ENCODE results near the gene TSR1. TPM values are rescaled to one million over a fixed set of nuclear protein-coding genes. Genes with fewer than 3 reads are reported as not detected.

The TSR1 gene
- total and polyA plus RNA-seq, 9 of the 15 experiments (the other 6 are each of a cell fraction or from before 2014, with no cell fraction given) = 16.4 to 87.5 (median 55.2) TPM

- H3K27ac ChIP-seq (ENCODE audit: extremely low read depth, low read depth, low read length) = peak overlapping the region; percentile 81
- BruUV-seq (replicated peaks) = TSS peak; percentile 59
- peak; percentile 71 for TF ChIP-seq CHD1 (IDR thresholded peaks at IDR 0.05; ENCODE audit: low read length)
- TF ChIP-seq SIN3A (IDR thresholded peaks at IDR 0.05; ENCODE audit: borderline replicate concordance in 2 of 2, control insufficient read depth in 1 of 2, low read depth in 2 of 2, low read length in 2 of 2) = peak in 1 of 2 experiments; percentile 37; a peak in 1 of 4 replicates
- TF ChIP-seq GABPA (tag; conservative IDR thresholded peaks at IDR 0.05; ENCODE audit: low read depth) = 0 out of 2 replicates have a peak, but pooled peaks have one; percentile 79
- TF ChIP-seq TAF1 (IDR thresholded peaks at IDR 0.05; ENCODE audit: control insufficient read depth, extremely low read depth, insufficient read depth, low read length, severe bottlenecking) = no peak
- no peak for TF ChIP-seq ZNF431 (CRISPR knock-in tag; IDR thresholded peaks at IDR 0.05)
- WGBS (ENCODE audit: insufficient coverage, low coverage, missing lambda C conversion rate) = 0% methylated on average over 11 of the region's 17 CpGs
- H4K20me1 ChIP-seq (replicated peaks; ENCODE audit: control insufficient read depth, insufficient read depth, low read length) = no peaks in the 10 kb centered on the region
- peak overlapping the region; percentile 93 for H3K4me2 ChIP-seq (ENCODE audit: insufficient read depth, low read length)
- peaks cover 16 to 21% of the 10 kb centered on the region in 2 experiments; a peak in 4 of 5 replicates for H3K4me1 ChIP-seq (replicated peaks in 1 of 2; ENCODE audit: control insufficient read depth in 2 of 2, insufficient read depth in 2 of 2, low read length in 2 of 2)
- POLR2A ChIA-PET = interaction anchor here (0.6 to 2.0 kb wide), 10 partner anchors 9 to 1081 kb away, joined by 3 to 6 read pairs (median 3); no protein-coding TSS in a partner anchor
- H3K27me3 ChIP-seq (ENCODE audit: control insufficient read depth in 2 of 2, insufficient read depth in 2 of 2, low read length in 2 of 2) = no peaks in the 10 kb centered on the region
- ATAC-seq (no peak), FAIRE-seq (no peak), DNase-seq (ENCODE audit: extremely low read depth in 1 of 4, low spot score in 3 of 4) (peak in 2 of 4 experiments; percentile 17 to 26)
- in situ Hi-C loops (cut with MboI) (no loop called here), intact Hi-C loops (cut with micrococcal nuclease) (no loop called here)
- peak overlapping the region; percentile 71; the same call in 1 of the 2 replicates for H2AFZ ChIP-seq (ENCODE audit: low read depth, low read length)
- H3K9ac ChIP-seq (ENCODE audit: insufficient read depth in 1 of 2, low read depth in 2 of 2, low read length in 2 of 2) = peak overlapping the region; percentile 96 to 97
- peaks cover 68% of the 10 kb centered on the region for H3K79me2 ChIP-seq (ENCODE audit: control insufficient read depth, insufficient read depth, low read length)
- no peaks in the 10 kb centered on the region; the same call in 1 of the 2 replicates for H3K9me3 ChIP-seq (replicated peaks; ENCODE audit: control insufficient read depth, insufficient read depth, low read depth, low read length)
- no peaks in the 10 kb centered on the region for H3K9me1 ChIP-seq (ENCODE audit: control insufficient read depth, insufficient read depth, low read length)
- H3K36me3 ChIP-seq (ENCODE audit: control insufficient read depth, insufficient read depth, low read length) = peaks cover 48% of the 10 kb centered on the region
- CTCF ChIA-PET (ENCODE audit: low intra/inter-chr PET ratio) = no interaction called here
- H3K4me3 ChIP-seq = peak overlapping the region; percentile 68
Measured at GRCh38 chr17:2335726-2336214, 487 bp downstream of the TSR1 start.
